Stimulated activated CD8-positive, alpha-beta memory T cell treated with anti-CD3 and anti-CD28 coated beads, Interleukin-7, amount 100 ng/mL, for 4 hours (primary cell): ENCODE measurements around the gene GPS2.
A peak's percentile ranks its signal among the peaks of the same experiment; 100 is the strongest.

ENCODE experiments used
- DNase-seq, 2 donors: peaks; one replicate each; pipeline ENCODE4 v3.0.0-alpha.2; 2020; ENCODE audit warnings: low read depth in 2 of 2

The GPS2 gene, protein sequence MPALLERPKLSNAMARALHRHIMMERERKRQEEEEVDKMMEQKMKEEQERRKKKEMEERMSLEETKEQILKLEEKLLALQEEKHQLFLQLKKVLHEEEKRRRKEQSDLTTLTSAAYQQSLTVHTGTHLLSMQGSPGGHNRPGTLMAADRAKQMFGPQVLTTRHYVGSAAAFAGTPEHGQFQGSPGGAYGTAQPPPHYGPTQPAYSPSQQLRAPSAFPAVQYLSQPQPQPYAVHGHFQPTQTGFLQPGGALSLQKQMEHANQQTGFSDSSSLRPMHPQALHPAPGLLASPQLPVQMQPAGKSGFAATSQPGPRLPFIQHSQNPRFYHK

DNA sequence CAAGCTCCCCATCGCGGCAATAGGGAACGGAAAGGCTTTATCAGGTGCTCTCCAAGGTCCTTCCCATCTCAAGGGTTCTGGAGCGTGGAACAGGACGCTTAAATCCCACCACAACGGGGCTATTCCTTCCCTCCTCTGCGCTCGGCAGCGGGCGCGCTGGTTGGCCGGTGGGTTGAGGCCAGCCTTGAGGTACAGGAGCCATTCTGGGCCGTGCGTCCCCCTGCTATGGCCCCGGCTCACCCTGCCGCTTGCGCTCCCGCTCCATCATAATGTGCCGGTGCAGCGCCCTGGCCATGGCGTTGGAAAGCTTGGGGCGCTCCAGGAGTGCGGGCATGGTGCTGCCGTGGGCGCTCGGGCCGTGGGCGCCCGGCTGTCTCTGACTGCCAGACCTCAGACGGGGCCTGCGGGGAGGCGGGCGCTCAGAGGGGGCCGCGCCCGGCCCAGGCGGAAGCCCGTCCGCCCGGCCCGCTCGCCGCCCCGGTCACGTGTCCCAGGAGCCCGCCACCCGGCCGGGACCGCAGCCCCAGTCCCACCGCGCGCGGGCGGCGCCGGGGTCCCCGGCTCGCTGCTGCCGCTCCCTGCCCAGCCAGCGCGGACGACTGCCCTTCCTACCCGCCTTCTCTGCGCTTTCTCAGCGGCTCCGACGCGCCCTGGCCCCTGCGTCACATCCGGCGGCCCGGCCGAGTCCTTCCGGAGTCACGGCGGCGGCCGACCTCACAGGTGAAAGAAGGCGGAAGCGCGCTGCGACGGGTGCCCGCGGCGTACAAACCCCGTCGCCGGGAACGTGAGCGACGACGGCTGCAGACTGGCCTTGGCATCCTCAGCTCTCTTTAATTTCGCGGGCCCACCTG lies at the start of gene GPS2:
Gene GPS2 (minus strand): TSS at position 642 of the 851 bp plus-strand sequence. CDS start 308 bp downstream, at position 334.
- DNase-seq = peak; percentile 84 to 89

DNA sequence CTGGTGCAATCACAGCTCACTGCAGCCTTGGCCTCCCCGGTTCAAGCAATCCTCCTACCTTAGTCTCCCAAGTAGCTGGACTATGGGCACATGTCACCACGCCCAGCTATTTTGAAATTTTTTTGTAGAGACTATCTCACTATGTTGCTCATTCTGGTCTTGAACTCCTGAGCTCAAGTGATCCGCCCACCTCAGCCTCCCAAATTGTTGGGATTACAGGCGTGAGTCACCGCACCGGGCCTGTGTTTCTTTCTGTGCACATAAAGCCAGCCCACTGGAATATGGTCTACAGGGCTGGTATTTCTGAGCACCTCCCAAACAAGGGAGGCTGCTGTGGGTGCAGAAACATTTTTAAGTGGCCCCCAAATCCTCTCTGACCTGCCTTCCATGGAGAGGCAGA lies 48.2 kb upstream of the GPS2 start:
- DNase-seq = no peak

- DNase-seq = no peak
These were observed 46.7 kb upstream of the GPS2 start for GRCh38 chr17:7361906-7362305.

DNA sequence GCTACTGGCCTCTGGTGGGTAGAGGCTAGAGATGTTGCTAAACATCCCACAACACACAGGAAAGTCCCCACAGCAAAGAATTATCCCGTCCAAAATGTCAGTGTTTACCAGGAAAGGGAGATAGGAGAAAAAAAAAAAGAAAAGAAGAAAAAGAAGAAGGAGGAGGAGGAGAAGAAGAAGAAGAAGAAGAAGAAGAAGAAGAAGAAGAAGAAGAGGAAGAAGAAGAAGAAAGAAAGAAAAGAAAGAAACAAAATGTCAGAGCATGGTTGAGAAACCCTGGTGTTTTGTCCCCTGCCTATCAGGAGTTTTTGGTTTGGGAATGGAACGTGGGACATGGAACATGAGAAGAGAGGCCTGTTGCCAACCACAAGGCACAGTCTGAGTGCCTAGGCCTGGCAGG lies 42.2 kb upstream of the GPS2 start:
- no peak for DNase-seq

- no peak for DNase-seq
These were observed 41.6 kb upstream of the GPS2 start for GRCh38 chr17:7356756-7357155.

DNA sequence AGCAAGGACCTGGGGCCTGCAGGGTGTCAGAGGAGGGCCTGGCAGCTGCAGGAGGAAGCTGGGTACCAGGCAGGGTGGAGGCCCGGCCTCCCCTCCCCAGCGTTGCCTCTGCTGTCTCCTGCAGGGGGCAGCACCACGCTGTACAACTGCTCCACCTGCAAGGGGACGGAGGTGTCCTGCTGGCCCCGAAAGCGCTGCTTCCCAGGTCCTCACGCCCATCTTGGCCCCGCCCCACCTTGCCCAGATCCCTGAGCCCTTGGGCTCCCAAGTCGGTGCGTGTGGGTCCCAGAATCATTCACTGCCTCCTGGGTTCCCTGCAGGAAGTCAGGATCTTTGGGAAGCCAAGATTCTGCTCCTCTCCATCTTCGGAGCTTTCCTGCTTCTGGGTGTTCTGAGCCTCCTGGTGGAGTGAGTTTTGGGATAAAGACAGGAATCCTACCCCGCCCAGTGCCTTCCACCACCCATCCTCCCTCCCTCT lies 41.0 kb upstream of the GPS2 start:
- peak; percentile 64 to 71 for DNase-seq

- DNase-seq = no peak
These were observed 40.4 kb upstream of the GPS2 start for GRCh38 chr17:7355573-7355972.

GRCh38 chr17:7355053-7355452 lies 39.9 kb upstream of the GPS2 start, which contains the start of gene TMEM95:
Gene TMEM95, plus strand, starts transcription at chr17:7355156. Its CDS starts 49 bp downstream, at chr17:7355205.
- no peak for DNase-seq

DNA sequence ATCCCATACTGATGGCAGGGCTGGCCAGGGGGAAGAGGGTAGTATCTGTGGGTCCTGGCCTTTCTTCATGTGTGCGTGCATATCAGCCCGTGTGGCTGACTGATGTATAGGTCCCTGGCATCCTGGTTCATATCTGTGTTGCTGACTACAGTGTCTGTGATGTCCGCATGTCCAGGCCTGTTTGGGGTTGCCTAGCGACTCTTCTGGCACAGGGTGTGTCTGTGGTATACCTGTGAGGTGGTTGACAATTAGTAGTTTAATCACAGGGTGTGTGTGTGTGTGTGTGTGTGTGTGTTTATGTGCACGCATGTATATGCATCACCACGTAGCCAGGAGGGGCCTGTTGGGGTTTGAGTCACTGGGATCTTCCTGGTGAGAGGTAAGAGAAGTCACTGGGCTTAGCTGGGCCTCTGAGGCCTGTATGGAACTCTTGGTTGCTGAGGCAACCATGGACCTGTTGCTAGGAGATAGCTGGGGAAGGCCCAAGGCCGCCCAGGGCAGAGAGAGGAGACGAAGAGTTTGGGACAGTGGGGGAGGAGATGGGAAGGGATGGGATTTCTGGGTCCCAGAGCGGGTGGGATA lies 39.2 kb upstream of the GPS2 start:
- no peak for DNase-seq

DNA sequence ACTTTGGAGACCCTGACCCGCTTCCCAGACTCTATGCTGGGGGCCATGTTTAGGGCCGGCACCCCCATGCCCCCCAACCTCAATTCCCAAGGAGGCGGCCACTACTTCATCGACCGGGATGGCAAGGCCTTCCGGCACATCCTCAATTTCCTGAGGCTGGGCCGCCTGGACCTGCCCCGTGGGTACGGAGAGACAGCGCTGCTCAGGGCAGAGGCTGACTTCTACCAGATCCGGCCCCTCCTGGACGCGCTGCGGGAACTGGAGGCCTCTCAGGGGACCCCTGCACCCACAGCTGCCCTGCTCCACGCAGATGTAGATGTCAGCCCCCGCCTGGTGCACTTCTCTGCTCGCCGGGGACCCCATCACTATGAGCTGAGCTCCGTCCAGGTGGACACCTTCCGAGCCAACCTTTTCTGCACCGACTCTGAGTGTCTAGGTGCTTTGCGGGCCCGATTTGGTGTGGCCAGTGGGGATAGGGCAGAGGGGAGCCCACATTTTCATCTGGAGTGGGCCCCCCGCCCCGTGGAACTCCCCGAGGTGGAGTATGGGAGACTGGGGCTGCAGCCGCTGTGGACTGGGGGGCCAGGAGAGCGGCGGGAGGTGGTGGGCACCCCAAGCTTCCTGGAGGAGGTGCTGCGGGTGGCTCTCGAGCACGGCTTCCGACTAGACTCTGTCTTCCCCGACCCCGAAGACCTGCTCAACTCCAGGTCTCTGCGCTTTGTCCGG lies 37.9 kb upstream of the GPS2 start:
- no peak for DNase-seq

DNA sequence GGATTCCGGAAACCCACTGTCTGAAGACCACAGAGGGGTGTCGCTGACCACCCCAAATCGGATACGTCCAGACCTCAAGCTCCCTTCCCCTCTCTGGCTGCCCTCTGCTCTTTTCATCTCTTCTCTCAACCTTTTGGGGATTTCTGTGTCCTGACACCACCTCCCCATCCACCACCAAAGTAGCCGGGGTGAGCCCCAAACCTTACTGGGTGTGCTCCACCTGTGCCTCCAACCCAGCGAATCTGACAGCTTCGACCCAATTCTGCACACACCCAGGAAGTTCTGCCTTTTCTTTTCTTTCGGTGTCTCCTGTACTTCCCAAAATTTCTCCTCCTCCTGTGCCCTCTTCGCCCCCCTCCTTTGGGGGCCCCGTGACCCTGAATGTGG lies 37.3 kb upstream of the GPS2 start:
- no peak for DNase-seq

GRCh38 chr17:7351665-7352502 lies 36.7 kb upstream of the GPS2 start, which contains the start of gene KCTD11:
Gene KCTD11, plus strand, starts transcription at chr17:7352162.
- DNase-seq = peak; percentile 28 to 78

DNA sequence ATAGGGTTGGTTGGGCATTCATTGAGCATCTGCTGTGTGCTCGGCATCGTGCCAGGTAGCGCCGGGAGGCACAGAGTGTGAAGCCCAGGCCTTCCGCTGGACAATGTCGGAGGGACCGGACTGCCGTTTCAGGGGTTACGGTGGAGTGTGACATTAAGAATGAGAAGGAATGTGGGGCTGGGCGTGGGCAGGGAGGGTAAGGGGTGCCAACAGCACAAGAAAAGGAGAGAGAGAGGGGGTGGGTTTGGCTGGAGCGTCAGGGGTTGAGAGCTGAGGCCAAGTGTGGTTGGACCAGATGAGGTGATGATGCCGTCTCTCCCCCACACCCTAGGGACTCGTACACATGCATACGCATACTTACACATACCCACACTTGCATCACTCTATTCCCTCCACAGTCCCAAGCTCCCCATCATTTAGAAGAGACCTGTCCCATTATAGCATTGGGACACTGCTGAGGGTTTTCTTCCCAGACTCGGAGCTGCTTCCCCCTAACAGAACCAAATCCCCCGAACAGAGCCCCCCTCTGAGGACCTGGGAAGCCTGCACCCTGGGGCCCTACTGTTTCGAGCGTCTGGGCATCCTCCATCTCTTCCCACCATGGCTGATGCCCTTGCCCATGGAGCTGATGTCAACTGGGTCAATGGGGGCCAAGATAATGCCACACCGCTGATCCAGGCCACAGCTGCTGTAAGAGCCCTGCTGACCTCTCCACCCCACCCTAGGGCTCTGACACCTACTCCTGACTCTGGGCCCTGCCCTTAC lies 33.5 kb upstream of the GPS2 start:
- no peak for DNase-seq

- no peak for DNase-seq
These were observed 32.7 kb upstream of the GPS2 start for GRCh38 chr17:7347630-7348477.

DNA sequence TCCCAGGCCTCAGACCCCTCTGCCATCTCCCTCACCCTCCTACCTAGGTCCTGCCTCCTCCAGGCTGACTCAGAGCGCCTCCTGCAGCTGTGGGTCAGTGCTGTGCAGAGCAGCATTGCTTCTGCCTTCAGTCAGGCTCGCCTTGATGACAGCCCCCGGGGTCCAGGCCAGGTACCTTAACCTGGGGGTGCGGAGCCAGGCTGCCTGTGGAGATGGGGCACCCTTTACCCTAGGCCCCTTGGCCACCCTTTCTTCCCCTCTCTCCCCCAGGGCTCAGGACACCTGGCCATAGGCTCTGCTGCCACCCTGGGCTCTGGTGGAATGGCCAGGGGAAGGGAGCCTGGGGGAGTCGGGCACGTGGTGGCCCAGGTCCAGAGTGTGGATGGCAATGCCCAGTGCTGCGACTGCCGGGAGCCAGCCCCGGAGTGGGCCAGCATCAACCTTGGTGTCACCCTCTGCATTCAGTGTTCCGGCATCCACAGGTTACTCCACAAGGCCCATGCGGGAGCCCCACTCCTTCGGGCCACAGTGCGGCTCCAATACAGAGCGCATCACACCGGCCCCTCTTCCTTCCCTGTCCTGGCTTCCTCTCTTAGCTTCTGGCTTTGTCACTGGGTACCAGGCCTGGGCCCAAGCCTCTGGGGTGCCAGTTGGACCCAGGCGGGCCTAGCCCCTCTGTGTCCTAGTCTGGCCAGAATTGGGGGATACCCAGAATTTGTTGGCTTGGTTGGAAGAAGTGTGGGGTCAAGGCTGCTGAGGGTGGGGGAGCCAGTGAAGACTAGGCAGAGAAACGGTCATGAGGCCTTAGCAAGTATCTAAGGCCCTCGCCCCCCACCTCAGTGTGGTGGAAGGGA lies 31.8 kb upstream of the GPS2 start:
- DNase-seq = no peak

DNA sequence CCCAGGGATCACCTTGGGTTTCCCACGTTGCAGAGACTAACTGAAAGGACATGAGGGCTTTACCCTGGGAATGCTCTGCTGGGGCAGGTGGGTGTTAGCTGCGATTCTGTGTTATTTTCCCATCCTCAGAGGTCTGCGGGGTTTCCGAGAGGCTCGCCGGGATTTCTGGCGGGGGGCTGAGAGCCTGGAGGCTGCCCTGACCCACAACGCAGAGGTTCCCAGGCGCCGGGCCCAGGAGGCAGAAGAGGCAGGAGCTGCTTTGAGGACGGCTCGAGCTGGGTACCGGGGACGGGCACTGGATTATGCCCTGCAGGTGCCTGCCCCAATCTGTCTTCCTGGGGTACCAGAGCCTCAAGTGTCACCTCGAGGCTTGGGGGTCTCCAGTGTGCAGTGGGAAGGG lies 28.1 kb upstream of the GPS2 start:
- DNase-seq = no peak

- DNase-seq = no peak
These were observed 26.7 kb upstream of the GPS2 start for GRCh38 chr17:7341842-7342241.

DNA sequence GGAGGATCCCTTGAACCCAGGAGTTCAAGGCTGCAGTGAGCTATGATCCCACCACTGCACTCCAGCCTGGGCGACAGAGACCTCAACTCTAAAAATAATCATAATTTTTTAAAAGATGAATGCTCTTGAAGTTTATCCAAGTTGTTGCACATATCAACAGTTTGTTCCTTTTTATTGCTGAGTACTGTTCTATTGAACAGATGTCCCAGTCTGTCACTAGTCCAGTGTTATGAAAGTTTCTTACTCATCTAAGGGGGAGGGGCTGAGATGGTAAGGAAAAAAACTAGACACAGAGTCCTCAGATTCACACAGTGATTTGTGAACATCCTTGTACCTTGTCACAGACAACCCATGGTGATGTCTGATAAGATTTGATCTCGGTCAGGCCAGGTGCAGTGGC lies 25.0 kb upstream of the GPS2 start:
- no peak for DNase-seq
